ENCODE measurements around the gene GNA15. TPM values are rescaled to one million over a fixed set of nuclear protein-coding genes. Genes with fewer than 3 reads are reported as not detected.
A peak's percentile ranks its signal among the peaks of the same experiment; 100 is the strongest.
"Not testable (repeated sequence)": the region's sequence is repeated elsewhere in the genome, so short reads cannot be mapped to it uniquely, and the experiment has no call there.

GNA15 gene
- total RNA-seq (100 to 1,000 TPM in 1 of 5 experiments, 10 to 100 TPM in 1, 1 to 10 TPM in 1, under 1 TPM in 2; 0.73 to 131 (median 6.6) TPM), polyA plus RNA-seq (under 1 TPM in 1 of 2 donors, not detected in 1; 0.09 TPM), total RNA-seq (0.54 reads per million)

DNA sequence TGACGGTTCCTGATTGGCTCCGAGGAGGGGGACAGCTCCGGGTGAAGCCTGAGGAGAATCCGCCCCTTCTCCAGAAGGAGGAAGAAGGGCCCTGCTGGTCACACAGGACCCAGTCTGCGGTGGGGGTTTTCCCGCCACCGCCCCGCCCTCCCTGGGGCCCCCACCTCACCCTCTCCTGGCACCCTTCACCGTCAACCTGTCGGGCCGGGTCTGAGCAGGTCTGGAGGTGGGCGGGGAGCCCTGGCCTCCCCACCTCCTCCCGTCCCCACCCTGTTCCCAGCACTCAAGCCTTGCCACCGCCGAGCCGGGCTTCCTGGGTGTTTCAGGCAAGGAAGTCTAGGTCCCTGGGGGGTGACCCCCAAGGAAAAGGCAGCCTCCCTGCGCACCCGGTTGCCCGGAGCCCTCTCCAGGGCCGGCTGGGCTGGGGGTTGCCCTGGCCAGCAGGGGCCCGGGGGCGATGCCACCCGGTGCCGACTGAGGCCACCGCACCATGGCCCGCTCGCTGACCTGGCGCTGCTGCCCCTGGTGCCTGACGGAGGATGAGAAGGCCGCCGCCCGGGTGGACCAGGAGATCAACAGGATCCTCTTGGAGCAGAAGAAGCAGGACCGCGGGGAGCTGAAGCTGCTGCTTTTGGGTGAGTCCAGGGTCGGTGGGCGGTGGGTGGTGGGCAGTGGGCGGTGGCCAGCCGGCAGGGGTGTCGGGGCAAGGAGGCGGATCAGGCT is at the start of gene GNA15:
GNA15 (plus strand) TSS at position 73 of the 723 bp plus-strand sequence; CDS start at position 491, 418 bp downstream.
- DNase-seq (peak in 1 of 9 donors; percentile 67), ATAC-seq (peak; percentile 66)
- H3K36me3 Mint-ChIP-seq: peaks cover 0 to 26% (median 0%) of the 10 kb centered on the region in 5 donors
- intact Hi-C loops (cut with micrococcal nuclease): loop anchor here in 1 of 2 donors (2.0 kb wide), 1 partner anchor 43 kb away; the partner anchor contains the start of gene S1PR4
- Histone ChIP-seq H3K27me3 (ENCODE audit: control insufficient read depth in 2 of 2, insufficient read depth in 2 of 2, low read length in 2 of 2) (peaks cover 0 to 6% of the 10 kb centered on the region in 2 donors), H3K4me1 (ENCODE audit: control insufficient read depth in 2 of 2, insufficient read depth in 2 of 2, low read length in 2 of 2) (peaks cover 8 to 11% of the 10 kb centered on the region in 2 donors), H3K27ac (ENCODE audit: low read depth, low read length) (no peak within 1 kb of the TSS), H3K36me3 (ENCODE audit: control insufficient read depth in 2 of 3, insufficient read depth in 3 of 3, low read length in 3 of 3) (no peaks in the 10 kb centered on the region), H3K4me3 (ENCODE audit: low read length) (no peak within 1 kb of the TSS), H3K9me3 (ENCODE audit: control insufficient read depth in 2 of 3, low read length in 3 of 3) (no peaks in the 10 kb centered on the region)
- CTCF ChIA-PET: no interaction called here
- H3K9me3 Mint-ChIP-seq: peaks cover 0 to 8% (median 5%) of the 10 kb centered on the region in 11 donors
- POLR2A ChIA-PET: no interaction called here
- H3K27ac Mint-ChIP-seq: peak within 1 kb of the TSS in 2 of 9 donors; percentile 74 to 85
- peaks cover 12 to 55% (median 16%) of the 10 kb centered on the region in 7 donors for H3K4me1 Mint-ChIP-seq
- peaks cover 0 to 23% (median 0%) of the 10 kb centered on the region in 5 donors for H3K27me3 Mint-ChIP-seq
- peak within 1 kb of the TSS in 7 of 10 donors; percentile 3 to 95 (median 48) for H3K4me3 Mint-ChIP-seq

- Mint-ChIP-seq H3K36me3 (no peaks in the 10 kb centered on the region), H3K27ac (no peak overlapping the region), H3K4me3 (no peak overlapping the region), H3K4me1 (no peaks in the 10 kb centered on the region), H3K27me3 (peaks cover 0 to 14% (median 0%) of the 10 kb centered on the region in 5 donors), H3K9me3 (no peaks in the 10 kb centered on the region)
- intact Hi-C loops (cut with micrococcal nuclease): no loop called here
- Histone ChIP-seq H3K27ac (ENCODE audit: low read depth, low read length) (no peak overlapping the region), H3K36me3 (ENCODE audit: control insufficient read depth in 2 of 3, insufficient read depth in 3 of 3, low read length in 3 of 3) (no peaks in the 10 kb centered on the region), H3K4me3 (ENCODE audit: low read length) (no peak overlapping the region), H3K4me1 (ENCODE audit: control insufficient read depth in 2 of 2, insufficient read depth in 2 of 2, low read length in 2 of 2) (no peaks in the 10 kb centered on the region), H3K27me3 (ENCODE audit: control insufficient read depth in 2 of 2, insufficient read depth in 2 of 2, low read length in 2 of 2) (no peaks in the 10 kb centered on the region), H3K9me3 (ENCODE audit: control insufficient read depth in 2 of 3, low read length in 3 of 3) (no peaks in the 10 kb centered on the region)
- ChIA-PET POLR2A (interaction anchor here (1.0 kb wide), 1 partner anchor 137 kb away, joined by 3 read pairs; no protein-coding TSS in a partner anchor), CTCF (interaction anchor here (1.2 to 2.8 kb wide), 2 partner anchors 12 to 17 kb away, joined by 5 to 14 read pairs; no protein-coding TSS in a partner anchor)
- ATAC-seq (no peak), DNase-seq (no peak)
Measured at GRCh38 chr19:3087769-3088168, 48.1 kb upstream of the GNA15 start.

DNA sequence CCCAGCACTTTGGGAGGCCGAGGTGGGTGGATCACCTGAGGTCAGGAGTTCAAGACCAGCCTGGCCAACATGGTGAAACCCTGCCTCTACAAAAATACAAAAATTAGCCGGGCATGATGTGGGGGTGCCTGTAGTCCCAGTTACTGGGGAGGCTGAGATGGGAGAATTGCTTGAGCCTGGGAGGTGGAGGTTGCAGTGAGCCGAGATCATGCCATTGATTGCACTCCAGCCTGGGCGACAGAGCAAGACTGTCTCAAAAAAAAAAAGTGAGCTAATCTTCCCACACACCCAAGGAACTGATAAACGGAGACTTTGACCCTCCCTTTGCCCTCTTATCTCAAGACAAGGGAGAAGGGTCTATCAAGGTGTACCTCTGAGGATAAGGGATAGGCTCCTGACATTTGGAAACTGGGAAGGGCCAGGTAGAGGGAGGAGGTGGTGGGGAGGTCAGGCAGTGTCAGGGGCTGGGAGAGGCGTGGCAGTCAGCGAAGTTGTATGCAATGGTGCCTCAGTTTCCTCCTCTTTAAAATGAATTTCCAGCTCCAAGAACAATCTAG is 46.5 kb upstream of the GNA15 start:
- H3K36me3 Mint-ChIP-seq; H3K27ac ChIP-seq (ENCODE audit: low read depth, low read length); H3K4me1 Mint-ChIP-seq; H3K36me3 ChIP-seq (ENCODE audit: control insufficient read depth in 2 of 3, insufficient read depth in 3 of 3, low read length in 3 of 3); H3K4me1 ChIP-seq (ENCODE audit: control insufficient read depth in 2 of 2, insufficient read depth in 2 of 2, low read length in 2 of 2); H3K9me3 Mint-ChIP-seq; H3K9me3 ChIP-seq (ENCODE audit: control insufficient read depth in 2 of 3, low read length in 3 of 3); DNase-seq; H3K4me3 ChIP-seq (ENCODE audit: low read length); H3K27me3 ChIP-seq (ENCODE audit: control insufficient read depth in 2 of 2, insufficient read depth in 2 of 2, low read length in 2 of 2); H3K4me3 Mint-ChIP-seq; ATAC-seq; intact Hi-C loops (cut with micrococcal nuclease): not testable (repeated sequence)
- Mint-ChIP-seq H3K27ac (peak overlapping the region in 1 of 9 donors; percentile 62), H3K27me3 (peaks cover 0 to 17% (median 0%) of the 10 kb centered on the region in 5 donors)
- ChIA-PET POLR2A (interaction anchor here (0.7 to 0.9 kb wide), 2 partner anchors 37 to 166 kb away, joined by 3 to 4 read pairs; no protein-coding TSS in a partner anchor), CTCF (interaction anchor here (2.8 kb wide), 1 partner anchor 15 kb away, joined by 14 read pairs; no protein-coding TSS in a partner anchor)

GRCh38 chr19:3094601-3095440 is 41.0 kb upstream of the GNA15 start:
- Histone ChIP-seq H3K27me3 (ENCODE audit: control insufficient read depth in 2 of 2, insufficient read depth in 2 of 2, low read length in 2 of 2) (peaks cover 0 to 5% of the 10 kb centered on the region in 2 donors), H3K27ac (ENCODE audit: low read depth, low read length) (peak overlapping the region; percentile 52), H3K4me3 (ENCODE audit: low read length) (peak overlapping the region; percentile 48), H3K9me3 (ENCODE audit: control insufficient read depth in 2 of 3, low read length in 3 of 3) (no peaks in the 10 kb centered on the region), H3K36me3 (ENCODE audit: control insufficient read depth in 2 of 3, insufficient read depth in 3 of 3, low read length in 3 of 3) (no peaks in the 10 kb centered on the region), H3K4me1 (ENCODE audit: control insufficient read depth in 2 of 2, insufficient read depth in 2 of 2, low read length in 2 of 2) (peaks cover 20 to 36% of the 10 kb centered on the region in 2 donors)
- Mint-ChIP-seq H3K27ac (peak overlapping the region in 8 of 9 donors; percentile 37 to 91 (median 72)), H3K4me1 (peaks cover 14 to 39% (median 28%) of the 10 kb centered on the region in 7 donors), H3K9me3 (no peaks in the 10 kb centered on the region), H3K4me3 (peak overlapping the region; percentile 59 to 93 (median 86)), H3K27me3 (peaks cover 0 to 43% (median 5%) of the 10 kb centered on the region in 5 donors), H3K36me3 (no peaks in the 10 kb centered on the region)
- POLR2A ChIA-PET: interaction anchor here (0.8 to 1.5 kb wide), 4 partner anchors 9 to 67 kb away, joined by 3 to 7 read pairs (median 4); no protein-coding TSS in a partner anchor
- DNase-seq (peak in 3 of 9 donors; percentile 27 to 45 (median 30)), ATAC-seq (peak; percentile 10)
- intact Hi-C loops (cut with micrococcal nuclease): loop anchor here in 1 of 2 donors (1.0 to 2.0 kb wide), 3 partner anchors 9 to 60 kb away; partner anchors contain the start of gene TLE5
- CTCF ChIA-PET: interaction anchor here (0.6 to 2.0 kb wide), 3 partner anchors 9 to 269 kb away, joined by 3 to 9 read pairs (median 7); no protein-coding TSS in a partner anchor

- Mint-ChIP-seq H3K4me3 (peak overlapping the region; percentile 59 to 93 (median 86)), H3K36me3 (no peaks in the 10 kb centered on the region), H3K4me1 (peaks cover 14 to 43% (median 28%) of the 10 kb centered on the region in 7 donors), H3K27ac (peak overlapping the region; percentile 37 to 94 (median 83)), H3K27me3 (peaks cover 0 to 41% (median 5%) of the 10 kb centered on the region in 5 donors), H3K9me3 (no peaks in the 10 kb centered on the region)
- POLR2A ChIA-PET: interaction anchor here (0.8 to 1.5 kb wide), 5 partner anchors 8 to 68 kb away, joined by 3 to 7 read pairs (median 3); no protein-coding TSS in a partner anchor
- peak; percentile 87 for ATAC-seq
- intact Hi-C loops (cut with micrococcal nuclease): loop anchor here in 1 of 2 donors (1.0 to 2.0 kb wide), 3 partner anchors 9 to 61 kb away; partner anchors contain the start of gene TLE5
- CTCF ChIA-PET: interaction anchor here (0.6 to 2.0 kb wide), 4 partner anchors 9 to 269 kb away, joined by 3 to 9 read pairs (median 5); no protein-coding TSS in a partner anchor
- no peaks in the 10 kb centered on the region for H3K36me3 ChIP-seq (ENCODE audit: control insufficient read depth in 2 of 3, insufficient read depth in 3 of 3, low read length in 3 of 3)
- no peaks in the 10 kb centered on the region for H3K9me3 ChIP-seq (ENCODE audit: control insufficient read depth in 2 of 3, low read length in 3 of 3)
- peaks cover 0 to 5% of the 10 kb centered on the region in 2 donors for H3K27me3 ChIP-seq (ENCODE audit: control insufficient read depth in 2 of 2, insufficient read depth in 2 of 2, low read length in 2 of 2)
- peak overlapping the region; percentile 48 for H3K4me3 ChIP-seq (ENCODE audit: low read length)
- peaks cover 20 to 38% of the 10 kb centered on the region in 2 donors for H3K4me1 ChIP-seq (ENCODE audit: control insufficient read depth in 2 of 2, insufficient read depth in 2 of 2, low read length in 2 of 2)
- peak overlapping the region; percentile 52 for H3K27ac ChIP-seq (ENCODE audit: low read depth, low read length)
- peak in 8 of 9 donors; percentile 50 to 89 (median 80) for DNase-seq
Measured at GRCh38 chr19:3095441-3096191, 40.2 kb upstream of the GNA15 start.

Measured in naive thymus-derived CD4-positive, alpha-beta T cell (primary cell).